NOMO-1 treated with dmso at 0.1 percent for 144 hours (cell line): ENCODE results near the gene KIF25.

ENCODE experiments used
- DNase-seq: peaks from one replicate; lab custom pipeline; 2025; ENCODE audit not compliant: unreplicated experiment; lab: John Stamatoyannopoulos, UW

The KIF25 gene, protein sequence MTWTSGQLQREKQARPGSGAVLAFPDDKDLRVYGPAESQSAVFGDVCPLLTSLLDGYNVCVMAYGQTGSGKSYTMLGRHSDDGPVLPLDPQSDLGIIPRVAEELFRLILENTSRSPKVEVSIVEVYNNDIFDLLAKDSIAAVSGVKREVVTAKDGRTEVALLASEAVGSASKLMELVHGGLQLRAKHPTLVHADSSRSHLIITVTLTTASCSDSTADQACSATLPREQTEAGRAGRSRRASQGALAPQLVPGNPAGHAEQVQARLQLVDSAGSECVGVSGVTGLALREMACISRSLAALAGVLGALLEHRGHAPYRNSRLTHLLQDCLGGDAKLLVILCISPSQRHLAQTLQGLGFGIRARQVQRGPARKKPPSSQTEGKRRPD

GRCh38 chr6:167997642-167998041 is at the start of gene KIF25:
Gene KIF25 (plus strand): TSS chr6:167997671. CDS start chr6:168029586, 31,915 bp downstream.
- DNase-seq = no peak

- no peak for DNase-seq
These were observed 49.8 kb upstream of the KIF25 start for GRCh38 chr6:167947716-167948115.

DNA sequence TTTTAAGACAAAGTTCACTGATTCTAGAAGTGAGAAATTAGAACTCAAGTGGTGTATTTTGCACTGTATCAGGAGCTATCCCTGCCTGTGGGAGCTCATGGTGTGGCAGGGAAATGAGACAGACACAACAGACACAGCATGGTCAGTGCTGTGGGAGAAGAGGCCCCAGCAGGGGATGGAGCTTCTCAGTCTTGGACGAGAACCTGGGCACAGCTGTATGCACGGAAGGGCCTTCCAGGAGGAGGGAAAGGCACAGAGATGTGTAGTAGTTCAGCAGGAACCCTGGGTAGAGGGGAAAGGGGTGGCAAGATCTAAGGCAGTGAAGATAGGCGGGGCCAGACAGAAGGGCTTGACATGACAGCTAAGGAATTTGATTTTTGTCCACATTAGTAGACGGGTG is 48.8 kb upstream of the KIF25 start:
- no peak for DNase-seq

- DNase-seq = no peak
These were observed 48.3 kb upstream of the KIF25 start for GRCh38 chr6:167949121-167949684.

GRCh38 chr6:167951781-167952511 is 45.5 kb upstream of the KIF25 start:
- DNase-seq = no peak

- DNase-seq = no peak
These were observed 45.0 kb upstream of the KIF25 start for GRCh38 chr6:167952512-167952859.

DNA sequence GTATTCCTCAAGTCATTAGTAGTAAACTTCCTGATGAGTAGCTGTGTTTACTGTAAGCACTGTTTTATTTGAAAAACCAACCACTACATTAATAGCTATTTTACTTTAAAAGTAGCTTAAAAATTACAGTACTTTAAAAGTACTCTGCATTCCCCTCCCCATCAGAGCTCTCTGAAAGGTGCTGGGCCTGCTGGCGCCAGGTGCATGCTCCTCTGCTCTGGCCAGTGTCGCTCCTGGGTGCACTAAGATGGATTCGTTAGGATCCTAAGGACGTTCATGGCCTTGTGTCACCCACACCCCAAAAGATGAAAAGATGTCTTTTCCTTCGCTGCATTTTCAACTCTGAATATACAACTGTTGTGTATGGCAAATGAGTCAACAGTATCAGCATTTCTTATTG is 43.9 kb upstream of the KIF25 start:
- no peak for DNase-seq

DNA sequence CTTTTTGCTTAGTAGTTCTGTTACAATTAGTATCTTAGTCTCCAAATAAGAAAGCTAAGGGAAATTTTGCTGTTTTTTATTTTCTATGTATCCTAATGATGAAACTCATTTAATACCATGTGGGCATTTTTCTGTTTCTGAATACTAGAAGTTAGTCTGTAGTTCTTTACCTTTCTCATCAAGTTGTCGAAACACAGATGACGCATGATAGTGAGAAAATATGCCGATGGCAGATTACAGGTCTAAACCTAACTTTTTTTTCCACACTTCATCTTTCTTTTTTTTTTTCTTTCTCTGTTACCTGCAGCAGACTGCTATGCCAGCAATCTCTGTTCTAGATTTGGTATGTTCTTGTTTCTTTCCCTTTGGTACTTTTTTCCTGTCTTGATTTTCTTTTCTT is 43.3 kb upstream of the KIF25 start:
- DNase-seq = no peak

DNA sequence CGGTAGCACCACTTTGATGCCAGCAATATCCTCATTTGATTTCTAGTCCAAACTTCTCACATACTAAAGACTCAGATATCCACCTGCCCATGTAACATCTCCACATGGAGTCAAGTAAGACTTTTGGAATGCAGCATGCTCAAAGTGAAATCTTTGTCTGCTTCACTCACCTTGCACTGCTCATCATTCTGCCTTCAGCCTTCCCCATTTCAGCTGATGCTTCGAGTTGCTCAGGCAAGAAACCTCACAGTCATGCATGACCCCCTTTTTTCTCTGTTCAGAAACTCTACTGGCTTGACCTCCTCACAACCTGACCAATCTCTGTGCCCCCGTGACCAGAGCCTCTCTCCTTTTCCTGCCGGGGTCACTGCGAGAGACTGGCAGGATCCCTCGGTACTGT is 41.0 kb upstream of the KIF25 start:
- no peak for DNase-seq

DNA sequence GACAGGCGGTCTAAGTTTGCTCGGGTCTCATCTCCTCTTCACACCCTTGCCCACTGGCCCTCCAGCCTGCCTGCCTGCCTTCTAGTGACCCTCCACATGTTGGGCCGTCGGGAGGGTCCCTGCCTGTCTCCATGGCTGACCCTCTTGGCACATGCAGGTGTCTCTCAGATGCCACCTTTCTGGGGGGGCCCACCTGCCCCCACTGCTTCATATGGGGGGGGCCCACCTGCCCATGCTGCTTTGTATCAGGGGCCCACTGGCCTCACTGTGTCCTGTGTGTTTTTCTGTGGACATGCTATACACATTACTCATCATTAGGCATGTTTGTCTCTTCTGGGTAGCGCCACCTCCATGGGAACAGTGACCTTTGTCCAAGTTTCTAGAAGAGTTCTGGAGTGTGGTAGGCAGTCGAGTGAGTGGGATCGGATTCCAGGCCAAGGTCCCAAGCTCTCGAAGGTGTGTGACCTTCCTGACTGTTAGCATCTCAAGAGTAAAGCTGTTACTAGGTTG is 40.4 kb upstream of the KIF25 start:
- no peak for DNase-seq

DNA sequence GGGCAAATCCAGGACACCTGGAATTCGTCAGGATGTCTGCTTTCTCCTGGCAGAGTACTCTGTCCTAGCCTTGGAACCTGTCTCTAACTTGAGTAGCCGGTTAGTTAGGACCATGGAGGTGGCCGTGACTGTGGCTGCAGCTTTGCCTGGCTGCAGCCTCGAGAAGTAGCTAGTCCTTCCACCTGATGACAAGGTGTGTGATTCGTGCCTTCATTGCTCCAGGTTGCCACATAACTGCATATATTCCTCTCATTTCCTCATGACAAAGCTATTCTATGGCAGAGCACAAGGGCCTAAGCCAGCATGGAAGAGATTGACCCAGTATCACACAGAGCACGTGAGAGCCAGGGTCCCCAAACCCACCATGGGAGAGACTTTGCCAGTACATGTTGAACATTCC is 39.8 kb upstream of the KIF25 start:
- no peak for DNase-seq

DNA sequence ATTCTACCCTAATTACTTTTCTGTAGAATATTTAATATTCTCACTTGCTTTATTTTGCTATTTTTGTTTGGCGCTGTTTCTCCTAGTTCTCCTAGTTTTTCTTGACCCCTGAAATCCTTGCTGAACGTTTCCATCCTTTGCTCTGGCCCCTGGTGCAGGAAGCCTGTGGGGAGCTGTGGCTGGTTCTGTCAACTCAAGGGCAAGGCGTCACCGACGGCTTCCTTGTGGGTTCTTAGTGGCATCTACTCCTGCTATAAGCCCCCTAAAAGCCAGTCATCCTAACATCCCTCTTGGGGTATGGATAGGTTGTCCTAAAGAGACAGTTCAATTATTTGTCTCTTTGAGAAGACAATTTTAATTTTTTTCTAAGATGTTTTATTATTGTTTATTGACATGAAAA is 36.9 kb upstream of the KIF25 start:
- DNase-seq = no peak

DNA sequence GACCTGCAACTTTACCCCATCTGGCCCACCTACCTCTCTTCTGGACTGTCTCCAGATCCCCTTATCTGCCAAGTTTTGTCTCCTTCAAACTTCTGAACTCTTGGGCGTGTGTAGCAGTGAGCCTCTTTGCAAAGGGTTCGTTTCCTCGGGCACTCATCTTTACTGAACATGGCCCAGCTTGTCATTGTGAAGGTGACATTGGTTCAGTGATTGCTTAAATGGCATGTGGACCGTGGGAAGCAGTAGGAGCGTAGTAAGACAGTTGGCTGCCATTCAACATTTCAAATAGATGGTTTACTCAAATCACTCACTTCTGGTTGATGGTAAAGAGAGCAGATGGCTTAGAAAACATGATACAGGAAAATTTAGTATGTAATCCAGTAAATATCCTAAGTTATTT is 34.8 kb upstream of the KIF25 start:
- no peak for DNase-seq

GRCh38 chr6:167963589-167964057 is 33.8 kb upstream of the KIF25 start:
- no peak for DNase-seq

DNA sequence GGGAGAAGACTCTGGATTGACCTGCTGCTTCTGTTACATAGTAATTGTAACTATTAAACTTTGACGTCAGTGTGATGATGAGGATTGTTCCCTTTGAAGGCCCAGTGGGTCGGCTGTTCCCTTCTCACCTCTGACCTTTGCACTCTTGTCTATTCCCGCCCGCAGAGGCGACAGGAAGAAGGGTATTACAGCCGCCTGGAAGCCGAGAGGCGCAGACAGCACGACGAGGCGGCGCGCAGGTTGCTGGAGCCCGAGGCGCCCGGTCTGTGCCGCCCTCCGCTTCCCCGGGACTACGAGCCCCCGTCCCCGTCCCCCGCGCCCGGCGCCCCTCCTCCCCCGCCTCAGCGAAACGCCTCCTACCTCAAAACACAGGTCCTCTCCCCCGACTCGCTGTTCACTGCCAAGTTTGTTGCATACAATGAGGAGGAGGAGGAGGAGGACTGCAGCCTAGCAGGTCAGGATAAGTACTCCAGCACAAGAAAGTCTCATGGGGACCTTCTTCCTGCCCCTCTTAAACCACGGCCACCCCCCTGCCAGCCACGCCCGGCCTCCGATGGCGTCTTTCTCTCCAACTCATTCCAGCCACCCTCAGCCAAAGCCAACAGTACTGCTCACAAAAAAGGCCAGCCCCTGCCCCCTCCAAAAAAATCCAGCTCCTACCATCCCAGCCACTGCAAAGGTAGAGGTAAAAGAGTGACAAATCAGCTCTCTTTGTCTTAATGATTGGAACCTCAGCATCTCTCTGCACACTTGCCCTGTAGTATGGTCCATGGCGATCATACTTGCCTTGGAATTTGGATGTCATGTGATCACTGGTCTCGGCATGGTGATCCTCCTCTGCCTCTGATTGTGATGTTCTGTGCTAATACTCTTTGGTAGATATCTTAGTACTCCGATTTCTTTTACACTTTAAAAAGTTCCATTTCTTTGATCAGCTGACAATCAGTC is 31.6 kb upstream of the KIF25 start:
- DNase-seq = no peak

- no peak for DNase-seq
These were observed 30.9 kb upstream of the KIF25 start for GRCh38 chr6:167966540-167966905.

GRCh38 chr6:167968091-167968490 is 29.4 kb upstream of the KIF25 start:
- DNase-seq = no peak

DNA sequence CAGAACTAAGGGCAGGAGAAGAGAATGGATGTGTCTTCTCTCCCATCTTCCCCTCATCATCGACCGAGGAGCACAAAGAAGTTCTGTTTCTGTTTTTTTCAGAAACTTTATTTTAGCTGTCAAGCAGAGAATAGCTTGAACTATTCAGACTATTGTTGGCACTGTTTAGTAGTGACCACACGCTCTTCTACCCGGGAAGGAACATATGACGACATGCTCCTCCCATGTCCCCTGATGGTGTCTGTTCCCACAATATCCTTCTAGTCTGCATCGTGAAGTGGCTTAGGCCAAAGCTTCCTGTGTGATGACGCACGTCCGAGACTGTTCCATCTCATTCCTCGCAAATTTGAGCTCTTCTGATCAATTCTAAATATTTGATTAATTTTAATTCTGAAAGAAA is 27.2 kb upstream of the KIF25 start:
- no peak for DNase-seq

DNA sequence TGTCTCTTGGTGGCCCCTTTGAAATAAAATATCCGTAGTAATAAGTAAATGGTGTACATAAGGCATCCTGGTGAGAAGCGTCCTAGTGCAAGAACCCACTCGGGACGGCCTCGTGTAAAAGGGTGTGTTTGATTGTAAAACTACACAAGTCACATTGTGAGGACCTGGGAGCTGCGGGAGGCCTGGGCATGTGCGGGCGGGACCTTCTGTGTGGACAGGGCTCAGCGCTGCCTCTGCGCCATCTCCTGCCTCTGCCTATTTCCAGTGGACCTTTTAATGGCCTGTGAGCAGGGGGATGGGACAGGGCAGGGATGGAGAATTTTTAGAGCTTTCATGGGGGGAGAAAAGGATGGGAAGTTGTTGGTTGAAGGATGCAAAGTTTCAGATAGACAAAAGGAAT is 25.3 kb upstream of the KIF25 start:
- no peak for DNase-seq

DNA sequence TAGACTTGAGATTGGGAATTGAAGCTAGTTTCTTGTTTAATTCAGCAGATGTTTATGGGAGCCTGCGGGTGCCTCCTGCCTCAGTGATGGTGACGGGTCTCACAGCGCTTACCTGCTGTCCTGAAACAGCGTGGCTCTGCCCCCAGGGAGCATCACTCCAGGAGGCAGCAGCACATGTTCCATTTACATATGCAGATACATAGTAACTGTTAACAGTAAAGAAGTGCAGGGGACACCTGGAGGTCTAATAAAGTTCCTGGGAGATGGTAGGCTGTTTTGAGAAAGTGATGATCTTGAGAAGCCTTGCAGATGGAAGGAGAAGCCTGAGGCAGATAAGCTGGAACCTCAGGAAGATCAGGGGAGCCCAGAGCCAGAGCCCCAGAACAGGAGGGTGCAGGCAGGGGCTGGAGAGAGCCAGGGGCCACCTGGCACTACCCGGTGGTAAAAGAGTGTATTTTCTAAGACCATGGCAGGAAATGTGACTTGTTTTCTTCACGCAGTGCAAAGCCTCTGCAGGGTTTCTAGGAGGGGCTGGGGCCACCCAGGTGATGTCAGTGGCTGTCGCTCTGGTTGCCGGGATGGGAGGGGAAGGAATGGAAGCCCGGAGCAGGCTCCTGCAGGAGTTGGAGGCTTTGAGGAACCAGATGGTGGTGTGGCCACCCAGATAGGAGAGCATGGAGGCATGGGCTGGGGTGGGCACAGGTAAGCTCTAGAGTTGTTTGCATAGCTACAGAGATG is 24.2 kb upstream of the KIF25 start:
- no peak for DNase-seq
